HG03175 (cell line): ENCODE results near the gene EEPD1.
A peak's percentile ranks its signal among the peaks of the same experiment; 100 is the strongest.
"Not testable (repeated sequence)": the region's sequence is repeated elsewhere in the genome, so short reads cannot be mapped to it uniquely, and the experiment has no call there.

ENCODE experiments used
- ATAC-seq: cut with Tn5 transposase; IDR thresholded peaks from one replicate; pipeline ENCODE4 v1.9.1; 2021; ENCODE audit warnings: mild to moderate bottlenecking, moderate library complexity; ENCODE audit not compliant: unreplicated experiment

EEPD1 gene

GRCh38 chr7:36128448-36129047, 24.5 kb upstream of the EEPD1 start:
- ATAC-seq = no peak

DNA sequence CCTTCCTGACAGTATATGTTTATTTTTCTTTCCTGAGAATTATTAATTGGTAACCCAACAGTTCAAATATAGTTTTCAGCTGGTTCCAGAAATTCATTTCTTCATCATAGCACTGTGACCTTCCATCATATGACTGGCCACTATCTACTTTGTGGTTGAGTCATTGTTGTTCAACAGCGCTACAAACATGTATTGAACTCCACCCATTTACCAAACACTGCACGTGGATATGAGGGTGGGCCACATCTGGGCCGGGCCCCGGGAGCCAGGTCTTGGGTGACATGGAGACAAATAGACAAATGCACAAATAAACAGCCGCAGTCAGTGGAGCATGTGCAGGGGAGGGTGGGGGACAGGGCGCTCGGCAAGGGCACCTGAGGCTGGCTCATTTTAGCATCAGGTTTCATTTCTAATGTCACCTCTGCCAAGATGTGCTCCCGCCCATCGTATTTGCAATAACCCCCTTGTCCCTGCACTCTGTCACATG, 24.0 kb upstream of the EEPD1 start:
- ATAC-seq = no peak

DNA sequence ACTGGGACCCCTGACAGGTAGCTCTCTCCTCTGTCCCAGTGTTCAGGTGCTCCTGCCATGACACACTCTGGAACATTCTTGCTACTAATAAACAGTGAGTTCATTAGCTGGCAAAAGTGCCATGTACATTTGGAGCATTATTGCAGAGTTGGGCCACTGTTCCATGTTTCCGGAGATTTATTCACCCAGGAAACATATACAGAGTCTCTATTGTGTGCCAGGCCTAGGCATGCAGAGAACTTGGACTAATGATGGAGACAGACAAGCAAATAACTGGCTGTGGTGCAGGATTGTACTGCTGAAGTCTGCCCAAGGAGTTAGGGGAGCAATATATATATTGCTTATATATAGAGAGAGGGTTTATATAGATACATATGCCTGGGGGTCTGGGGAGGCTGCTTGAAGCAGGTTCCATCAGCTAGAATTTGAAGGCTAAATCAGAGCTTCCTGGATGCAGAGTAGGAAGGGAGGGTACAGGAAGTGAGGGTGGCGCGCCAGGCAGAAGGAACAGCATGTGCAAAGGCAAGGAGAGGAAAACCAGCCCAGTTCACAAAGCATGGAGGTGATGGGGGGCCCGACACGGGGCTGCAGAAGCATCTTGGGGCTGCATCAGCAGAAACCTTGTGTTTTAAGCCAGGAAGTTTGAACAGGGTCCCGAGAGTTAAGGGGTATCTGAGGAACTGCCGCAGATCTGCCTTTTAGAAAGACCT, 22.7 kb upstream of the EEPD1 start:
- no peak for ATAC-seq

DNA sequence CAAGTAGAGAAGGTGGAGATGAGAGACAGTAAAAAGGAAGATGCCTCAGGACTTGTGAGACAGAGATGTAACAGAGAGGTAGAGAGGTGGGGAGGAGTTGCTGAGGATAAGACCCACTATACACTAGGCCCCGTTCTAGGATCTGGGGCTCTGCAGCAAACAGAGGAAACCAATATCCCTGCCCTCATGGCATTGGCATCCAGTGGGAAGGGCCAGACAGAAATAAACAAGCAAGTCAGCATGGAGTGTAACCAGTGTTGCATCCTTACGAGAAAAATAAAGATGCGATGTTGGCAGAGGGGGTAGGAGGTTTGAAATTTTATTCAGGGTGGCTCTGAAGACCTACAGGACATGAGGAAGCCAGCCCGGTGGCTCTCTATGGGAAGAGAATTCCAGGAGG, 22.0 kb upstream of the EEPD1 start:
- no peak for ATAC-seq

DNA sequence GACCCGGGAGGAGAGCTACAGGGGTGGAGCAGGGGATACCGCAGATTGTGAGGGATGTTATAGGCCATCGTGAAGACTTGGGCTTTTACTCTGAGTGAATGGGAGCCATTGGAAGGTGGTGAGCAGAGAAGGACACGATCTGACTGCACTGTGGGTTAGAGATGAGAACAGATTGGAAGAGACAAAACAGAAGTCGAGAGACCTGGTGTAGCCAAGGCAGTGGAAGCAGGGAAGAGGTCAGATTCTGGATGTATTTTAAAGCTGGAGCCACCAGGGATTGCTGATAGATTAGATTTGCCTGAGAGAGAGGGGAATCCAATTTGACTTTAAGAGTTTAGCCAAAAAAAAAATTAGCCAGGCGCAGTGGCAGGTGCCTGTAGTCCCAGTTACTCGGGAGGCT, 21.6 kb upstream of the EEPD1 start:
- no peak for ATAC-seq

DNA sequence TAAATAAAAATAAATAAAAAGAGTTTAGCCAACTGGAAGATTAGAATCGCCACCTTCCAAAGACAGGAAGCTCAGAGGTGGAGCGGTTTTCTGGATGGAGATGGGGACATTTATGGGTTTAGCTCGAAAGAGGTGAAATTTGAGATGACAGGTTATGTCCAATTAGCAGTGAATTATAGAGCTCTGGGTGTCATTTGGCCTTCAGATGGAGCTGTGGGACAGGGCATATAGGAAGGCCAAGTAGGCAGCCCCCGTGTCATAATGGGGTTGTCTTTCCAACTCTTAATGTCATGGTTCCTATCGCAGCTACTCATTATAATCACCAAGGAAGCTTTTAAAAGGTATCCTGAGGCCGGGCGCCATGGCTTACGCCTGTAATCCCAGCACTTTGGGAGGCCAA, 21.0 kb upstream of the EEPD1 start:
- no peak for ATAC-seq

DNA sequence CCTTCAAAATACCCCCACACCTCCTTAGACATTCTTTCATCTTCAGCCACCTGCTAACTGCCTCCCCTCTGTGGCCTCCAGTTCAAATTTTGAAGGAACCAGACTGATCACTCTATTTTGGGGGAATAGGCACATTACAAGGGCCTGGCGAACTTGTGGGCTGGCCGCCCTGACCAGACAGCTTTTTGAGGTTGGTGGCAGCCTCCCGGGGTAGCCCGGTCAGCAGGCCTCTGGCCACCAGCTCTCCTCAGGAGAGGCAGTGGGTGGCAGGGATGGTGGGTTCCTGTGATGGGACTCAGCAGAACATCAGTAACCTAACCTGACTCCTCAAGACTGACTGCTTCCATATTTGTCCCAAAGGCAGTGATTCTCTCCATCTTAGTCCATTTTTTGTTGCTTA, 17.4 kb upstream of the EEPD1 start:
- ATAC-seq = no peak

GRCh38 chr7:36137258-36137657, 15.8 kb upstream of the EEPD1 start:
- ATAC-seq = no peak

GRCh38 chr7:36137754-36138153, 15.3 kb upstream of the EEPD1 start:
- no peak for ATAC-seq

- ATAC-seq = no peak
Observed at GRCh38 chr7:36138209-36138608, 14.8 kb upstream of the EEPD1 start.

DNA sequence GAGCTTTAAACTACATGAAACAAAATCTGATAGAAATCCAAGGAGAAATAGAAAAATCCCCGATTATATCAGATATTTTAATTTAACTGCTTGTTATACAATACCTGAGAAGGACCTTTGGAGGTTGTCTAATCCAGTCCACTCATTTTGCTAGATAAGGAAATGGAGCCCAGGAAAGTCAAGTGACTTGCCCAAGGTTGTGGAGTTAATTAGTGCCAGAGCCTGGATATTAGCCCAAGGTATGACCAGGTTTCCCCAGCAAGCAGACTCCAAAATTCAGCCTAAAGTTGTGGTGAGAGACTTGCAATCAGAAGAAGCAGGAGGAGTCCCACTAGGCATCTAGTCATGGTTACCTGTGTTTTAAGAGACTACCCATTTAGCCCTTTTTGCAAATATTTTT, 11.7 kb upstream of the EEPD1 start:
- no peak for ATAC-seq

GRCh38 chr7:36141850-36142249, 11.2 kb upstream of the EEPD1 start:
- no peak for ATAC-seq

DNA sequence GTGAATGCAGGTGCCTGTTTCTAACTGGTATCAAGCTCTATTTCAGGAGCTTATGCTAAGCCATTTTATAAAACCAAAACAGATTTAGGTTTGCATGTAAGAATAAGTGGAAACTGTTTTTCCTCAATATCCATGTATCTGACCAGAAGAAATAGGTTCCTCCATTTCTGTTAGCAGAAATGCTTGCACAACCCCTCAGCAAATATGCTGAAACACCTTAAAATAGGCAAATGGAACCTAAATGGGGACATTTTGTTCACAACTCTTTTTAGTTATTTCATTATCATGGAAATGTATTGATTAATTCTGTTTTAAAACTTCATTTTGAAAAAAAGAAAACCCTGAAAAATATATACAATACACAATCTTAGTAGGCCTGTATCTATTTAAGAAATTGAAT, 8.9 kb upstream of the EEPD1 start:
- ATAC-seq = no peak

DNA sequence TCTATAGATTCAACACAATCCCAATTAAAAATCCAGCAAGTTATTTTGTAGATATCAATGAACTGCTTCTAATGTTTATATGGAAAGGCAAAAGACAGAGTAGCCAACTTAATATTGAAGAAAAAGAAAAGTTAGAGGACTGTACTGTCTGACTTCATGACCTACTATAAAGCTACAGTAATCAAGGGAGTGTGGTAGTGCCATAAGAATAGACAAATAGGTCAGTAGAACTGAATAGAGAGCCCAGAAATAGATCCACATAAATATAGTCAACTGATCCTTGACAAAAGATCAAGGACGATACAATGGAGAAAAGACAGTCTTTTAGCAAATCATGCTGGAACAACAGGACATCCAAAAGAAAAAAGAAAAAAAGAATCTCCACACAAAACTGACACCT, 7.4 kb upstream of the EEPD1 start:
- ATAC-seq = no peak

DNA sequence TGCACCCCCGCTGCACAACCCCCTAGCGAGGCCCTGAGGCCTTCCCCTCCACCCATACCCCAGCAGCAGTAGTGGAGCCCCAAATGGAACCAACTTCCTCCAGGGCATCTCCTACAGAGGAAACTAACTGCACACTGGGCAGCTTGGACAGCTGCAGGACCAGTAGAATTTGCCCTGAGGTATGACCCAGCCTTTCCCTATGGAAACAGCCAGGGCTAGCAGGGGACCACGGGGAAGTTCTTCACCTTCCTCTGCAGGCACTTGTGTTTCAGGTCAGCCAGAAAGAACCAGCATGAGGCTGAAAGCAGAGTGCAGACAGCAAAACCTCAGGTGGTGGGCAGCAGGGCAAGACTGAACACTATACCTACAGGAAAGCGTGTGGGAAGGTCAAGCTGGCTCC, 5.7 kb upstream of the EEPD1 start:
- ATAC-seq = no peak

- ATAC-seq = no peak
Observed at GRCh38 chr7:36148422-36149065, 4.5 kb upstream of the EEPD1 start.

DNA sequence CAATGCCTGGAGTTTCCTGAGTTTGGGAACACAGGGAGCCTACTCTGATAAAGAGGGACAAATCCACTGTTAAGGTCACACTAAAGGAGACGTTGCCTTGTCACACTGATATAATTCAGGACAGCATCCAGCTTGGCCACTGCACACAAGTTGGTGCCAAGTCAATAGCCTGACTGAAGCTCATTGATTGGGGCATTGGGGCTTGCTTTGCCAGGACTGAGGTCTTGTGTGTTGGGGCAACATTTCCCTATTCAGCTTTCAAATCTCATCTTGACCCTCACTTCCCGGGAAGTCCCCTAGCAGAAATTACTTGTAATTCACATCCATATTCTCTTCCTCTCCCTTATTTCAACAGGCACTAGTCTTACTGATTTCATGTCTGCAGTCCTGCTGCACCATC, 3.8 kb upstream of the EEPD1 start:
- ATAC-seq = not testable (repeated sequence)

DNA sequence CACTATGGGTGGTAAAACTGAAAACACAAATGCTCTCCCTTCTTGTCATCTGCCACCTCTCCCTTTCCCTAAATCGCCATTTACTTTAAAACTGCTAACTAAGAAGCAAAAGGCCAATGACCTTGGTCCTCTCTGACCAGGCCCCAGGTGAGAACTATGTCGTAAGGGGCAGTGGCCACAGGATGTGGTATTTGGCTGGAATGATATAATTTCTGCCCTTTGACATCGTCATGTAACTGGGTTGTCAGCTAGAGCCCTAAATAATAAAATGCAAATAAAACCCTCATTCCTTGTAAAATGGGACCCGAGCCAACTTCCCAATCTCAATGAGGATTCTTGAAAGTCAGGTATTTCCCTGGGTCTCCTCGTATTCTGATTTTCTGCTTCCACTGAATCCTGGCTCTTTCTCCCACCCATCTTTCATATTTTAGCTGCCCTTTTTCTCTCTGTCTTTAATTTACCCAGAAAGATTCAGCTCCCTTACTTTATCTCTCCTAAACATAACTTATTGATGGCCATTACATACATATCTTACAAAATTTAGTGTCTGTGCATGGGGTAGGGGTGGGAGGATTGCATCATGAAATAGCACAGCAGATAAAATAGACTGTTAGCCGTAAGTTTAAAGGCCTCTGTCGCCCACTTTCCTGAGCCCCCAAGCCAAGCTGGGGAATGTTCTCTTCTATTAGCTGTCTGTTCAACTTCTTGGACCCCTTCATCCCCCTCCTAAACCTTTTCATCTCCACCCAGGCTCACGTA, 3.2 kb upstream of the EEPD1 start:
- no peak for ATAC-seq

DNA sequence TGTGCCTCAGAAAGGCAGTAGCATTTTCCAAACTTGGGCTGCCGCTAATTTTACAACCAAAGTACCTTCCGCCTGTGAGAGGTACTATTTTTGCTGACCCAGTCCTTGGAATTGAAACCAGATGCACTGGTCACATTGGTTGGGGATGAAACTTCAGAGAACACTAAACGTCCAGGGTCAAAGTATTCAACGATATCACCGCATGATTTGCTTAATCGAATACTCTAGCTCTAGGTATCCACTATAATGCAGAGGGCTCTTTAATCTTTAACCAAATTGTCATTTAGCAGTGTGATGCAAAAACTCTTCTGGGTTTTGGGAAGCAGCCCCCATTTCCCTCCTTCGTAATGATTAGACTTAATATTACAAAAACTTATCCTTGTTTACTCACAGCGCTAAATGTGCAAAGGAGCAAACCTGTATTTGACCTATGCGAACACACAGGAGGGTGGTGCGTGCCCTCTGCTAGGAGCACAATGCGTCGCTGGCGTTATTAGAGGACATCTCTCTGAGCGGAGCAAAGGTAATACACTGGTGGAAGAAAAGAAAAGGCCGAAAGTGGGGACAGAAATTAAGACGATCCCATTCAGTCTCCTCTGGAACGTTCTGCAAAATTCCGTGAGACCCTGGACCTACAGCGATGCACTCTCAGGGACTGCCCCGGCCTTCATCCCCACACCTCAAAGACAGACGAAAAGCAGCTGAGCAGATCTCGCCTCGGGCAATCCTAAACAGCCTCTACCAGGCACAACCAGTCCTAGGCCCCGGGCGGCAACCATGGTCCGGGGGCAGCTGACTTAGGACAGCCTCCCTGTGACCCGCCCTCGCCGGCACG, 916 bp upstream of the EEPD1 start:
- no peak for ATAC-seq

GRCh38 chr7:36153571-36154097, 580 bp downstream of the EEPD1 start:
- peak; percentile 13 for ATAC-seq
